Adrenal gland (tissue), 12 donors: Measurements from ENCODE around the gene TMEM170A. TPM values are rescaled to one million over a fixed set of nuclear protein-coding genes. Genes with fewer than 3 reads are reported as not detected.

Experiments
- DNase-seq, 7 donors: peaks; one replicate each; pipeline ENCODE4 v3.0.0-alpha.2; 2019 to 2020
- H3K27ac ChIP-seq, 5 donors: fragments of 200-600 bp; sonication (generic) in 4 of 5; 1 replicate in 3 of 5; 2 replicates in 2 of 5; pipeline versions ENCODE4 v1.5.1 to v1.8.0; 2016 to 2020; ENCODE audit warnings: mild to moderate bottlenecking in 1 of 5
- H3K27me3 ChIP-seq: fragments of 200-600 bp; 2 replicates; pipeline ENCODE4 v1.8.0; 2021
- H3K36me3 ChIP-seq, 2 donors: fragments of 200-600 bp; replicated peaks in 1 of 2; 1 replicate in 1 of 2; 2 replicates in 1 of 2; pipeline versions ENCODE4 v1.5.1 to v1.8.0; 2018 to 2022
- H3K4me1 ChIP-seq, 2 donors: fragments of 200-600 bp; replicated peaks in 1 of 2; 1 replicate in 1 of 2; 2 replicates in 1 of 2; pipeline versions ENCODE4 v1.5.1 to v1.8.0; 2018 to 2021
- H3K4me3 ChIP-seq, 4 donors: fragments of 200-600 bp; sonication (generic) in 3 of 4; one replicate each; pipeline ENCODE4 v1.5.1; 2016 to 2018
- H3K9me3 ChIP-seq, 3 donors: fragments of 200-600 bp; sonication (generic) in 1 of 3; replicated peaks in 1 of 3; 1 replicate in 2 of 3; 2 replicates in 1 of 3; pipeline versions ENCODE4 v1.5.1 to v1.8.0; 2016 to 2021
- CTCF ChIP-seq, 6 experiments: fragments of 450-650 bp in 4 of 6; fragments of 200-600 bp in 2 of 6; sonication (generic) in 1 of 6; IDR thresholded peaks; 1 replicate in 5 of 6; 2 replicates in 1 of 6; pipeline versions ENCODE4 v1.5.1 to v1.8.0; 2016 to 2021; ENCODE audit warnings: antibody characterized with exemption in 6 of 6, mild to moderate bottlenecking in 2 of 6, moderate library complexity in 1 of 6
- POLR2A ChIP-seq, 2 donors: fragments of 450-650 bp; IDR thresholded peaks; one replicate each; pipeline ENCODE4 v1.6.1; 2017; ENCODE audit warnings: antibody characterized with exemption in 2 of 2, mild to moderate bottlenecking in 2 of 2, moderate library complexity in 1 of 2
- WGBS, 4 donors: extraction: QIAGEN DNeasy Blood & Tissue Kit in 2 of 4; methylation state at CpG; one replicate each; pipeline versions ENCODE4 v1.1.5 to v1.1.7; 2013 to 2017; 5-methylcytosine and 5-hydroxymethylcytosine counted together
- intact Hi-C, 2 donors: fragments of 100-400 bp; cut with DNase I; formaldehyde crosslinking; loops; one replicate each; pipeline versions ENCODE4 v1.14.1 to v1.15.0; 2022 to 2023
- polyA plus RNA-seq, 3 donors: library from polyadenylated mRNA; stranded (reverse); fragments of 200-250 nt in 2 of 3; fragments of 350-450 nt in 1 of 3; fragmentation: Illumina TruSeq in 1 of 3; extraction: RNeasy Lipid Tissue Mini Kit (QIAGEN cat#74804) in 1 of 3; gene quantifications; one replicate each; pipeline ENCODE4 v1.2.3, GENCODE V29; 2013 to 2014
- total RNA-seq, 9 donors: library from RNA; depleted of rRNA in 4 of 9; stranded (reverse); fragments of >200 nt in 4 of 9; fragments of 120-200 nt in 1 of 9; fragmentation: NEBNext Ultra II Directional in 1 of 9; extraction: Animal tissue kit (Norgen Biotek cat#: 25700) in 1 of 9; gene quantifications; one replicate each; pipeline versions ENCODE4 v1.1.0 to v1.2.4, GENCODE V29; 2013 to 2023
- donor health status: healthy with polysubstance abuse.
- donor health status: Bipolar disorder and iron deficiency.
- donor health status: DM: yes; HTN: yes; CAD: no.
- donor health status: DM: no; HTN: no; CAD: no.
- donor health status: DM: no; HTN: no; CAD: no.
- donor health status: DM: yes; HTN: yes; CAD: no.

The TMEM170A gene
- total and polyA plus RNA-seq, 12 donors: 5.4 to 40.7 (median 22.4) TPM

- no peaks in the 10 kb centered on the region for H3K36me3 ChIP-seq
- no peak for TF ChIP-seq CTCF (IDR thresholded peaks at IDR 0.05)
- no peak for TF ChIP-seq POLR2A (IDR thresholded peaks at IDR 0.05)
- peaks cover 16 to 28% of the 10 kb centered on the region in 2 donors for H3K4me1 ChIP-seq
- no peak overlapping the region for H3K27ac ChIP-seq
- 76 to 91% (median 79%) methylated on average over 2 of the region's 2 CpGs for WGBS, 4 donors
- intact Hi-C loops: no loop called here
- H3K9me3 ChIP-seq: no peaks in the 10 kb centered on the region
- H3K4me3 ChIP-seq: no peak overlapping the region
- DNase-seq: peak in 1 of 7 donors; percentile 10
- no peaks in the 10 kb centered on the region for H3K27me3 ChIP-seq
Measured at GRCh38 chr16:75461575-75461974, 2.9 kb downstream of the TMEM170A start.

- Histone ChIP-seq H3K27me3 (no peaks in the 10 kb centered on the region), H3K9me3 (no peaks in the 10 kb centered on the region), H3K36me3 (no peaks in the 10 kb centered on the region), H3K4me3 (no peak overlapping the region), H3K27ac (no peak overlapping the region), H3K4me1 (peaks cover 17 to 30% of the 10 kb centered on the region in 2 donors)
- intact Hi-C loops: no loop called here
- DNase-seq: peak in 1 of 7 donors; percentile 10
- no peak for TF ChIP-seq CTCF (IDR thresholded peaks at IDR 0.05)
- no peak for TF ChIP-seq POLR2A (IDR thresholded peaks at IDR 0.05)
- 15 to 50% (median 44%) methylated on average over 1 of the region's 1 CpG for WGBS, 4 donors
Measured at GRCh38 chr16:75460446-75460845, 4.0 kb downstream of the TMEM170A start.

GRCh38 chr16:75459691-75460090, 4.8 kb downstream of the TMEM170A start:
- TF ChIP-seq POLR2A (IDR thresholded peaks at IDR 0.05): no peak
- no peak for TF ChIP-seq CTCF (IDR thresholded peaks at IDR 0.05)
- WGBS, 4 donors: 96 to 100% (median 99%) methylated on average over 3 to 4 of the region's 4 CpGs

GRCh38 chr16:75458439-75458838, 6.0 kb downstream of the TMEM170A start:
- DNase-seq: peak in 1 of 7 donors; percentile 18
- no peak for TF ChIP-seq POLR2A (IDR thresholded peaks at IDR 0.05)
- Histone ChIP-seq H3K4me3 (no peak overlapping the region), H3K27me3 (no peaks in the 10 kb centered on the region), H3K4me1 (peaks cover 17 to 31% of the 10 kb centered on the region in 2 donors), H3K27ac (no peak overlapping the region), H3K9me3 (no peaks in the 10 kb centered on the region), H3K36me3 (no peaks in the 10 kb centered on the region)
- WGBS, 4 donors: 84 to 94% (median 89%) methylated on average over 2 of the region's 2 CpGs
- intact Hi-C loops: no loop called here

More at GRCh38 chr16:75459691-75460090, 4.8 kb downstream of the TMEM170A start:
- intact Hi-C loops: no loop called here
- H3K36me3 ChIP-seq: no peaks in the 10 kb centered on the region
- no peak overlapping the region for H3K4me3 ChIP-seq
- H3K27me3 ChIP-seq: no peaks in the 10 kb centered on the region
- peaks cover 17 to 30% of the 10 kb centered on the region in 2 donors for H3K4me1 ChIP-seq
- DNase-seq: peak in 1 of 7 donors; percentile 30
- no peak overlapping the region for H3K27ac ChIP-seq
- no peaks in the 10 kb centered on the region for H3K9me3 ChIP-seq

GRCh38 chr16:75458029-75458428, 6.5 kb downstream of the TMEM170A start:
- WGBS, 4 donors: 90 to 95% (median 93%) methylated on average over 4 of the region's 4 CpGs
- Histone ChIP-seq H3K4me1 (peaks cover 21 to 31% of the 10 kb centered on the region in 2 donors), H3K36me3 (no peaks in the 10 kb centered on the region), H3K9me3 (no peaks in the 10 kb centered on the region), H3K27ac (no peak overlapping the region), H3K4me3 (no peak overlapping the region), H3K27me3 (no peaks in the 10 kb centered on the region)
- intact Hi-C loops: no loop called here
- TF ChIP-seq CTCF (IDR thresholded peaks at IDR 0.05) (no peak), POLR2A (IDR thresholded peaks at IDR 0.05) (no peak)
- no peak for DNase-seq
